ENCODE data around the gene LBH.

The LBH gene

DNA sequence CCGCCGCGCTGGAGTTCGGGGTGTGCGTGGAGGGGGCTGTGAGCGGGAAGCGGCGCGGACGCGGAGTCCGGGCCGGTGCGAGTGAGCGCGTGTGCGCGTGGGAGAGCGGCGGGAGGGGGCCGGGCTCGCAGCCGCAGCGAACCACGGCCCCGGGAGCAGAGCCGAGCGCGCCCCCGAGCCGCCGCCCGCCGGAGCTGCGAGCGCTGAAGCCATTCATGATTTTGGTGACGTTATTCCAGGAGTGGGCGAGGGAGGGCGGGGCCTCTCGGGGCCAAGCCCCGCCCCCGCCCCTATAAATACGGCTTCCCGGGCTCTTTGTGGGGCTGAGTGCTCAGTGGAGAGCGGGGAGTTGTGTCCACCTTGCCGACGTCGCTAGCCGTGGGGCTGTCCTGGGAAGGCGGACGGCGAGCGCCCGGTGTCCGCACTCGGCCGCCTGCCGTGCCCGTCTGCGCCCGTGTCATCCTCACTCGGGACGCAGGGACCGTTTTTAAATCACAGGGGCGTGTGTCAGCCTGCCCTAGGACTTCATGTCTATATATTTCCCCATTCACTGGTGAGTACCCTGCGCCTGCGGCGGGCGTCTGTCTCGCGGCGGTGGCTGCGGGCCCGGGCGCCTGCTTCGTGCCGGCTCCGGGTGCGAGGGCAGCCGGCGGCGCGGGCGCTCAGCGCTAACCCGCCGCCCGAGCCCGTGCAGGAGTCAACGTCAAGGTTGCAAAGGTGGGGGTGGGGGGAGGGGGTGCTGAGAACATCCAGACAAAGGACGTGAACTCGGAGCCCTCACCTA, at the start of gene LBH:
LBH (plus strand) TSS at position 323 of the 784 bp plus-strand sequence; CDS start at position 528, 205 bp downstream.
- peak; percentile 67 for DNase-seq
- in situ Hi-C loops (cut with HindIII; ENCODE audit: low pct_ligation_motif_present, low pct_unique_long_range_greater_than_20kb, low sequenced_read_pairs), result no loop called here

DNA sequence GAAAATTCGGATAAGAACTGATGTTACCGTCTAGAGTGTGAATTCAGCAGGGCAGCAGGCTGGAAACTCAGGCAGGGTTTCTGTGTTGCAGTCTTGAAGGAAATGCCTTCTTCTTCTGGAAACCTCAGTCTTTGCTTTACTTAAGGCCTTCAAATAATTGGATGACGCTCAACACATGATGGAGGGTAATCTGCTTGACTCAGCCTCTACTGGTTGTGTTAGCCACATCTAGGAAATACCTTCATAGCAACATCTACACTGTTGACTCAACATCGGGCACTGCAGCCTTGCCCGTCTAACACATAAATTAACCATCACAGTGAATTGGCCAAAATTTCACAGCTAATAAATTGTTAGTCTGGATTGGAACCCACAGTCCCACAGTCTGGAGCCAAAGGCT, 47.3 kb upstream of the LBH start:
- no peak for DNase-seq
- in situ Hi-C loops (cut with HindIII; ENCODE audit: low pct_ligation_motif_present, low pct_unique_long_range_greater_than_20kb, low sequenced_read_pairs), result no loop called here

DNA sequence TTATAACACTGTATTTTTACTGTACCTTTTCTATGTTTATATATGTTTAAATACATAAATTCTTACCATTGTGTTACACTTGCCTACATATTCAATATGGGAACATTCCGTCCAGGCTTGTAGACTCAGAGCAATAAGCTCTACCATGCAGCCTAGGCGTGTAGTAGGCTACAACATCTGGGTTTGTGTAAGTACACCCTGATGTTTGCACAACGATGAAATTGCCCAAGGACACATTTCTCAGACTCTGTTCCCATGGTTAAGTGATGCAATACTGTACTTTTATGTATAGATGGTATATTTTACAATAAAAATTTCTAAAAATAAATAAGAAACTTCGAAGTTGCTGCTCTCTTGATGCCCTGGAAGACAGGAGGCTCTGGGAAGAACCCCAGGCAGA, 46.2 kb upstream of the LBH start:
- in situ Hi-C loops (cut with HindIII; ENCODE audit: low pct_ligation_motif_present, low pct_unique_long_range_greater_than_20kb, low sequenced_read_pairs), result no loop called here

DNA sequence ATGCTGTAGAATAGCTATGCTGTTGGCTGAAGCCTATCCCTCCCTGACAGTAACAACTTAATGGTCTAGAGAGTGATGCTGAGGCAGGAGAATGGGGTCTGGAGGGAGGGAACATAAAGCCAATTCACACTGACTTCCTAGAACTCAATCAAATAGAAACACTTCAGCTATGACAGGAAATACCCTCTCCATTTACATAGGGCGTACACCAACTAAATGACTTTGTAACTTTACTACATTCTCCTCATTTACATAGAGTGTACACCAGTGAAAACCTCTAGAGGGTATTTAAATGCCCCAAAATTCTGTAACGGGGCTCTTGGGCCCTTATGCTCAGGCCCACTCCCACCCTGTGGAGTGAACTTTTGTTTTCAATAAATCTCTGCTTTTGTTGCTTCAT, 43.0 kb upstream of the LBH start:
- DNase-seq, result no peak
- in situ Hi-C loops (cut with HindIII; ENCODE audit: low pct_ligation_motif_present, low pct_unique_long_range_greater_than_20kb, low sequenced_read_pairs), result no loop called here

More for the DNA sequence above, 46.2 kb upstream of the LBH start:
- DNase-seq, result no peak

DNA sequence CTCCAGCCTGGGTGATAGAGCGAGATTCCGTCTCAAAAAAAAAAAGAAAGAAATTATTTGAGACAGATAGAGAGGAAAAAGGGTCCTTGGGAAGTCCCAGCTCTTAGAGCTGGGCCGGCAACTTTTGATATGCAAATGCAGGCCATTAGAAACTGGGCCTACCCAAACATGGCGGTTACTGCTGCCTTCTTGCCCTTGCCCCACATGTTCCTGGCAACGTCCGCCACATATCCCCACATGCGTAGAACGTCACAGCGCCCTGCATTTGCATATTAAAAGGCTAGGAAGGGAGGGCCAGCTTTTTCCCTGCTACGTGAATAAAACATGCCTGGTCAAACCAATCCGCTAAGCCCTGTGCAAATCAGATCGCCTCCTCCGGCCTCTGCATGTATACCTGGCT, 40.7 kb upstream of the LBH start:
- DNase-seq, result no peak
- in situ Hi-C loops (cut with HindIII; ENCODE audit: low pct_ligation_motif_present, low pct_unique_long_range_greater_than_20kb, low sequenced_read_pairs), result no loop called here

DNA sequence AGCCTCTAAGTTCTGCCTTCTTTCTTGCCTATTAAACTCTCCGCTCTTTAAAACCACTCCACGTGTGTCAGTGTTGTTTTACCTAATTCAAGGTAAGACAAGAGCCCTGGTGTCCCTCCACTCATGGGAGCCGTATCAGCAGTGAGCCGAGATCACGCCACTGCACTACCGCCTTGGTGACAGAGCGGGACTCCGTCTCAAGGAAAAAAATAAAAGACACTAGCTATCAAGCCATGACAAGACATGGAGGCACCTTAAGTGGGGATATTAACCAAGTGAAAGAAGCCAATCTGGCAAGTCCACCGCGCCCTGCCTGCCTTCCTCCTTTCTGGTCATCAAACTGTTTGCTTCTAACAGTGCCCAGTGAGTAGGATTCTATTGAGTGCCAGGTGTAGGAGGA, 40.2 kb upstream of the LBH start:
- DNase-seq, result no peak
- in situ Hi-C loops (cut with HindIII; ENCODE audit: low pct_ligation_motif_present, low pct_unique_long_range_greater_than_20kb, low sequenced_read_pairs), result no loop called here

DNA sequence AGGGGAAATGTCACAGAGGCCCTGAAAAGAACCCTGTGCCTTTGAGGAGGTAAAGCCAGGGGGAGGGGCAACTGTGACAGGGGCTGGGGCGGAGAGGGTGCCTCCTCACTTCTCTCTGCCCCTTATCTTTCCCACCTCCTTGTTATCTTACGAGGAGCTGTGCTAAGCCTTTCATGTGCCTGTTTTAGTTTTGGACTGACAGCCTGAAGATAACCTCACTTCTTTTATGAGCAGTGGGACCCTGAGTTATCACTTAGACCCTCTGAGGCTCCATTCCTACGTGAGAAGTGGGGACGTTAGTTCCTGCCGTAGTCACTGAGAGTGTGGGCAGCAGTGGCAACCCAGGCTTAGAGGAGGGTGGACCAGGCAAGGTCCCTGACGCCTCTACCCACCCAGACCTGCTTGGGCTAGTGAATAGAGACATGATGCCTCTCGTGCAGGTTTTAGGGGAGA, 39.5 kb upstream of the LBH start:
- in situ Hi-C loops (cut with HindIII; ENCODE audit: low pct_ligation_motif_present, low pct_unique_long_range_greater_than_20kb, low sequenced_read_pairs), result no loop called here
- DNase-seq, result no peak

DNA sequence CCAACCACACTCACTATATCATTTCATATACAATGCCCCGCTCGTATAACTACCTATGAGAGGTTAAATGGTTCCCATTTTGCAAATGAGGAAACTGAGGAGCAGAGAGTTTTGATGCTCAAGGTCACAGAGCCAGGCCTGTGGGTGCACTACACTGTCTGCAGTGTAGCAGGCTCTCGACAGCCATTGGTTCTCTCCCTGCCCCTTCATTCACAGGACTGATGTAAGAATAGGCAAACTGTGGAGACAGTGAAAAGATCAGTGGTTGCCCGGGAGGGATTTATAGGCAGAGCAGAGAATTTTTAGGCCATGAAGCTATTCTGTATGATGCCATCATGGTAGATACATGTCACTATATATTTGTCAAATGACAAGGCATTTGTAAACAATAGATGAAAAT, 39.0 kb upstream of the LBH start:
- in situ Hi-C loops (cut with HindIII; ENCODE audit: low pct_ligation_motif_present, low pct_unique_long_range_greater_than_20kb, low sequenced_read_pairs), result no loop called here
- no peak for DNase-seq

DNA sequence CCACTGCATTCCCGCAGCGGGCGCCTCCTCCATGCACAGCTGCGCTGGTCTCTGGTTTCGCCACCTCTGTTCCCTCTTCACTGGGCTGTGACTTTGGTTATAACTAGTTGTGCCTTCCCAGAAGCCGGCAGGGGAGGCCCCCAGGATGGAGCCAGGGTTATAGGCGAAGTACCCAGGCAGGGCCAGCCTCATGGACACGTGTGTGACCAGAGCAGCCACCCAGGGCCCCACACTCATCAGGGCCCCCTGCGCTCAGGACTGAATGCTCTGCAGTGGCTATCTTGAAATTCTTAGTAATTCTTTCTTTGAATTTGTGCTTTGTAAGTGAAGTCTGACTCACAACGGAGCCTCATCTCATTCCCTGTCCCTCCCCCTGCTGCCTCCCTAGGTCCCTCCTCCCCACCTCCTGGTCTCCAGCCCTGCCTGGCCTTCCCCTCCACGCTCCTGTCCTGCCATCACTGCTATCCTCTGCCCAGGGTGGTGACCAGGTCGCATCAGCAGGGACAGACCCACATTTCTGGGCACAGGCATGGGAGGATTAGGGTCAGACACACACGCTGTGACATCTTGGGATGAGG, 38.1 kb upstream of the LBH start:
- no peak for DNase-seq
- in situ Hi-C loops (cut with HindIII; ENCODE audit: low pct_ligation_motif_present, low pct_unique_long_range_greater_than_20kb, low sequenced_read_pairs), result no loop called here

DNA sequence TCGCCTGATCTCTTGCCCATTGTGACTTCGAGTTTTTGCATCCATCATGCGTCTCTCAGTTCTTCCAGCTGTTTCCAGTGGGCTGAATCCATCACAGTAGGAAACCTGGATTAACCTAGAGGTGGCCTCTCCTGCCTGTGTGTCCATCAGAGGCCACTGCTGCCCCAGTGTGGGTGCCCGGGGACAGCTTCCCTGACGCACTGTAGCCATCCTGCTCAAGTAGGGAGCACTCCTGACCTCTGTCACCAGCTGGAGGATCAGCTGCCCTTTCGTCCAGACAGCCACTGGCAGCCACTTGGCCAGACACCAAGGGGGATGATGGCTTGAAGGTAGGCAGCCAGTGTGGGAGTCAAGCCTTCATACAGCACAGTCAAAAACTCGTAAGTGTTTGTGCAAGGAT, 36.9 kb upstream of the LBH start:
- DNase-seq, result no peak
- in situ Hi-C loops (cut with HindIII; ENCODE audit: low pct_ligation_motif_present, low pct_unique_long_range_greater_than_20kb, low sequenced_read_pairs), result no loop called here

DNA sequence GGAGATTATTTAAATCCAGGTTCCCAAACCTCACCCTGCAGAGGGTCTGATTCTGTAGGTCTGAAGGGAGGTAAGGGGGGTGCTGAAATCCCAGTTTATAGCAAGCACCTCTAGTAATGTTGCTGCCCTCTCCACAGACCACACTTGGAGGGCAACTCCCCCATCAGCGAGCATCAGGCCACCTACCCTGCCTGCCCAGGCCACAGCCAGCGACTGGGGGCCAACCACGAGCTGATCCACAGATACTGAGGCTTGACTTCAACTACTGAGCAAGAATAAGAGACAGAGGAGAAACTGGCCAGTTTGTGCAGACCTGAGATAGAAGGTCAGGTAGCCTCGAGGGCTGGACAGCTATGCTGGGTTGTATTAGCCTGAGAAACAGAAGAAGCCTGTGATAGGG, 36.3 kb upstream of the LBH start:
- DNase-seq, result no peak
- in situ Hi-C loops (cut with HindIII; ENCODE audit: low pct_ligation_motif_present, low pct_unique_long_range_greater_than_20kb, low sequenced_read_pairs), result no loop called here

DNA sequence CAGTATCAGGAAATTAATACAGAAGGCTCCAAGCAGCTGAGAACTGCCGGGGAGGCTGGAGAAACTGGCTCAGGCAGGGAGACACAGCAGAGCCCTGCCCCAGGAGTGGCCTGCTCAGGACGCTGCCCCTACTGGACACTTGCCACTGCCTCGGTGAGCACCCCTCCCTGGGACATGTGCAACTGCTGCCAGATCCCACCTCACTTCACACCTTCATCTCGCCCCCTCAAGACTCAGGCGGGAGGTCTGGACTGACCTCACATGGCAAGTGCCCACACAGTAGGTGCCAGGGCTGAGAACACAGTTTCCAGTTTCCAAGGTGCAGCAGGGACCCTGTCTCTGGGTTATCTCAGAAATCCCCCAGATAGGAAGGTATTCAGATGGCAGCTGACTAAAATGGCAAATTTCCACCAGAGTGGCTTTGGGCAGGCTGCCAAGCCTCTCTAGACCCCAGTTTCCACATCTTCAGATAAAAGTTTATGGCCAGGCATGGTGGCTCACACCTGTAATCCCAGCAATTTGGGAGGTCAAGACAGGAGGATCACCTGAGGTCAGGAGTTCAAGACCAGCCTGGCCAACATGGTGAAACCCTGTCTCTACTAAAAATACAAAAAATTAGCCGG, 33.7 kb upstream of the LBH start:
- in situ Hi-C loops (cut with HindIII; ENCODE audit: low pct_ligation_motif_present, low pct_unique_long_range_greater_than_20kb, low sequenced_read_pairs), result no loop called here
- no peak for DNase-seq

DNA sequence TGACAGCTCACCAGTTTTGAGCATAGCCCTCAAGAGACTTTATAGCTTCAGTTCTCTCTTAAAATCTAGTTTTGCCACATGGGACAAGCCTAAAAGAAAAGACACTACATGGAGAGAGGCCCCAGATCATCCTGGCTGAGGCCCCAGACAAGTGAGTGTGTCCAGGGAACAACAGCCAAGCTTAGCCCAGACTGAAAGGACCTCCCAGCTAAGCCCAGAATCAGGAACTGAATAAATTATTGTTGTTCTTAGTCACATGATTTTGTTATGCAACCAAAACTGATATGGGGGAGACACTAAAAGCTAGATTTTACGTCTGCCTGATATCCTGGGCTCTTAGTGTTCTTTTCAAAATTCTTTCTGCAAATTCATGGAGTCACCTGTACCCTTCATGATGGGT, 29.3 kb upstream of the LBH start:
- DNase-seq, result no peak
- in situ Hi-C loops (cut with HindIII; ENCODE audit: low pct_ligation_motif_present, low pct_unique_long_range_greater_than_20kb, low sequenced_read_pairs), result loop anchor here (25.0 kb wide), 1 partner anchor 460 kb away; no protein-coding TSS in a partner anchor

DNA sequence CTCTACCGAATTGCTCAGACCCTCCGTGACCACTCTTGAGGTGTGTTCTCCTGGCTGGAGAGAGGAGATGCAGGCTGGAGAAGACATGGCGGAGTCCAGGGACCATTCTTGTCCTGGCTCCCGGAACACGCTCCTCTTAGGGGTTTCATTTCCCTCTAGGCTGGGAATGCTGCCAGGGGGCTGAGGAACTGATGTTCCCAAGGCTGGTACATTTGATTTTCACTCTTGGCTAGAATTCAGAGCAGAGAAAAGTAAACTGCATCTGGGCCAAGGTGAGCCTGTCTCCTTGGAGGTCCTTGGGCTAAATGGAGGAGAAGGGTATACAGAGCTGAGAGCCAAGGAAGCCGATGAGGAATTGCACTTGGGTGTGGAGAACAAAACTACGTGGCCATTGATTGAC, 28.2 kb upstream of the LBH start:
- DNase-seq, result no peak
- in situ Hi-C loops (cut with HindIII; ENCODE audit: low pct_ligation_motif_present, low pct_unique_long_range_greater_than_20kb, low sequenced_read_pairs), result loop anchor here (25.0 kb wide), 1 partner anchor 459 kb away; no protein-coding TSS in a partner anchor

DNA sequence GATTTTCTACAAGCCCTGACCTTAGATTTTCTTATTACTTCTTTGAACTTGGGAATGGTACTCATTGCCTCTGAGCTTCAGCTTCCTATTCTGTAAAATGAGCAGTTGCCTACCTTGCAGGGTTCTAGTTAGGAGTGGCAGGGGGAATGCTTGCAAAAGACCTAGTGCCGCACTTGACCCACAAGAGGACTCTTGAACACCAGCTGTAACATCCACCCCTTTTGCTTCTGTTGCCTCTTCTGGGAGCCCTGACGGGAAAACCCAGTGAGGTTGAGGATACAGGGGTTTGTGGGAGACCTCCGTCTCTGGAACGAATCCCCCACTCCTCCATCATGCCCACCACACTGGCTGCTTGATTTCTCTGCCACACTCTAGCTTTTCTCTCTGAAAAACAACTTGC, 27.1 kb upstream of the LBH start:
- in situ Hi-C loops (cut with HindIII; ENCODE audit: low pct_ligation_motif_present, low pct_unique_long_range_greater_than_20kb, low sequenced_read_pairs), result loop anchor here (25.0 kb wide), 1 partner anchor 458 kb away; no protein-coding TSS in a partner anchor

DNA sequence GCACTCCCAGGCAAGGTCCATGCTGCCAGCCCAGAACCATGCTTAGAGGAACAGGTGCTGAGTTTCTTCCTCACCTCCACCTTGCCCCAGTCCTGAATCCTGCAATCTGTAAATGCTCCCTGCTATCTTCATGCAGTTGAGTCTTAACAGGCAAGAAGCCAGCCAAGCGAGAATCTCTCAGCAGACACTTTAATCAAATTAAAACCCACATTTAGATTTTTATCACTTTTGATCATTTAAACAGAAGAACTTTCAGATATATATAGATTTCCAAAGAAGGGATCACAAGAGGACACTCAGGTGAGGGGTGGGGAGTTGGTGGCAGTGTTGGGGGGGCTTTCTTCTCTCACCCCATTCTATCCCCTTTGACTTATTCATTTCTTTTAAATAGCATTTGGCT, 25.9 kb upstream of the LBH start:
- DNase-seq, result no peak
- in situ Hi-C loops (cut with HindIII; ENCODE audit: low pct_ligation_motif_present, low pct_unique_long_range_greater_than_20kb, low sequenced_read_pairs), result loop anchor here (25.0 kb wide), 1 partner anchor 457 kb away; no protein-coding TSS in a partner anchor

More for the DNA sequence above, 27.1 kb upstream of the LBH start:
- DNase-seq, result no peak

DNA sequence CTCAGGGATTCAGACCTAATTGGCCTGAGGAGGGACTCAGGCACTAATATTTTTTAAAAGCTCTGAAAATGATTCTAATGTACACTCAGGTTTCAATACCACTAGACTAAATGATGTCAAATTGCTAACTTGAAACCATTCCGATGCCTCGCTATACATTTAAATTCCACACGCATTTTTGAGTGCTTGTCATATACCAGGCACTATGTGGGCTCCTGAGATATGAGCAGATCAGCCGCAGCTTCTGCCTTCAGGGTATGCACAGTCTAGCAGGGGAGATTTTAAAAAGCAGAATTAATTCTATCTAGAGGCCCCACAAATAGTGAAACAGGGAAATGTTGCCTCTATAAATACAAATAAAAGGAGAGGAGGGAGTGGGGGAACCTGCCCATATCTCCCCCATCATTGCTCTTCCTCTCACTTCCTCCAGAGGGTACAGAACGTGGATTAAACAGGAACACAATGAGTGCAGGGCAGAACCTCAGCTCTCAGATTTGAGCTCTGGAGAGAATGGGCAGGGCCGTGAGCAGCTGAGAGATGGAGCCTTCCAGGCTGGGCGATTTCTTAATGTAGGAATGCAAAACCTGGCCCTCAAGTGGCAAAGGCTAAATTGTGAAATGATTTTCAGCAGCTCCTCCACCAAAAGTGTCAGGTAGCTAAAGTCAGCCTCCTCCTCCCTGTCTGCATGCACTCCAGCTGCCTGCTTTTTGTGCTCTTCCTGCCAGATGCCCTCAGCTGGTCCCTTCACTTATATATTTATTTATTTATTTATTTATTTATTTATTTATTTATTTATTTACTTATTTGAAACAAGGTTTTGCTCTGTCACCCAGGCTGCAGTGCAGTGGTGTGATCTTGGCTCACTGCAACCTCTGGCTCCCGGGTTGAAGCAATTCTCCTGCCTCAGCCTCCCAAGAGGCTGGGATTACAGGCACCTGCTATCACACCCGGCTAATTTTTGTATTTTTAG, 24.6 kb upstream of the LBH start:
- in situ Hi-C loops (cut with HindIII; ENCODE audit: low pct_ligation_motif_present, low pct_unique_long_range_greater_than_20kb, low sequenced_read_pairs), result loop anchor here (25.0 kb wide), 1 partner anchor 456 kb away; no protein-coding TSS in a partner anchor

DNA sequence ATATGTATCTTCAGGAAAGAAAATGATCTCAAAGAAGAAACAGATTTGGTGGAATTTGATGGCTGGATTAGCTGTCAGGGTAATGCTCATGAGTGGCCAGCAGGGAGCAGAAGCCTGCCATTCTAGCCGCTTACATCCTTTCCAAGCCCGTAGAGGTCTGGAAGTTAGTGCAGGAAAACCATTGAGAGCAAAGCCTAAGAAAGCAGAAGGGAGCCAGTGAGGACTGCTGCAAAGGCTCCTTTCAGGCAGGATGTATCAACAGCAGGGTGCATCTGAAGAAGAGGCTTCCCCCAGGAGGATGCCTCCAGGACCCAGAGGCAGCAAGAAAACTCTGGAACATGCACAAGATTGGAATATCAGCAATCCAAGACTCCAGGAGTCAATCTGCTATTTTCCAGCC, 22.9 kb upstream of the LBH start:
- peak; percentile 66 for DNase-seq
- in situ Hi-C loops (cut with HindIII; ENCODE audit: low pct_ligation_motif_present, low pct_unique_long_range_greater_than_20kb, low sequenced_read_pairs), result loop anchor here (25.0 kb wide), 1 partner anchor 454 kb away; no protein-coding TSS in a partner anchor

More for the DNA sequence above, 24.6 kb upstream of the LBH start:
- DNase-seq, result no peak

Data from ACHN (cell line).